Endothelial cell of umbilical vein (primary cell): ENCODE results near the gene KCNJ6. TPM values are rescaled to one million over a fixed set of nuclear protein-coding genes. Genes with fewer than 3 reads are reported as not detected.

Source experiments
- BruUV-seq: library from RNA; stranded (reverse); fragments of 400-500 nt; replicated peaks from 2 replicates; lab custom pipeline; 2021; lab: Mats Ljungman, UMichigan
- CTCF ChIA-PET: fragments of 300-600, 350-600 bp; sonication (Branson Sonifier 250); formaldehyde crosslinking; loops from one replicate; lab custom pipeline; 2021; ENCODE audit warnings: antibody characterized with exemption, inconsistent platforms; lab: Charles Lee
- POLR2A ChIA-PET: fragments of 300-600, 350-600 bp; sonication (Branson Sonifier 250); formaldehyde crosslinking; loops from one replicate; lab custom pipeline; 2021; ENCODE audit warnings: antibody characterized with exemption, inconsistent platforms; lab: Charles Lee
- DNase-seq: peaks from one replicate; pipeline ENCODE4 v3.0.0-alpha.2; 2011; ENCODE audit warnings: low read depth, low spot score
- FAIRE-seq: peaks from 2 replicates; lab custom pipeline; 2011; peaks lifted over from hg19 to GRCh38; lab: Jason Lieb, UNC
- H2AFZ ChIP-seq: 2 replicates; pipeline ENCODE4 v1.6.0; 2012; ENCODE audit warnings: low read depth, low read length, control low read depth, inconsistent platforms
- H3K27ac ChIP-seq: 2 replicates; pipeline ENCODE4 v1.5.1; 2011; ENCODE audit warnings: low read depth, mild to moderate bottlenecking, control low read depth, low read length, moderate library complexity; ENCODE audit not compliant: insufficient read depth
- H3K27me3 ChIP-seq, 2 experiments: 2 replicates each; pipeline versions ENCODE4 v1.6.0 to v1.6.1; 2011; ENCODE audit warnings: low read length in 2 of 2, mixed read lengths in 1 of 2; ENCODE audit not compliant: control insufficient read depth in 2 of 2, insufficient read depth in 2 of 2
- H3K36me3 ChIP-seq, 2 experiments: 2 replicates in 1 of 2; 3 replicates in 1 of 2; pipeline ENCODE4 v1.5.1; 2011; ENCODE audit warnings: low read length in 2 of 2, mild to moderate bottlenecking in 1 of 2, moderate library complexity in 1 of 2; ENCODE audit not compliant: control insufficient read depth in 2 of 2, insufficient read depth in 2 of 2; ENCODE audit errors: extremely low read depth in 1 of 2
- H3K4me1 ChIP-seq: 3 replicates; pipeline ENCODE4 v1.5.1; 2011; ENCODE audit warnings: mild to moderate bottlenecking, low read length; ENCODE audit not compliant: control insufficient read depth, insufficient read depth; ENCODE audit errors: extremely low read depth
- H3K4me2 ChIP-seq: 2 replicates; pipeline ENCODE4 v1.6.1; 2011; ENCODE audit warnings: low read length, control low read depth, mixed read lengths; ENCODE audit not compliant: insufficient read depth
- H3K4me3 ChIP-seq, 3 experiments: fragments of 200-600 bp in 1 of 3; sonication (generic), shearing (Covaris generic) in 1 of 3; replicated peaks in 1 of 3; 2 replicates each; pipeline ENCODE4 v1.5.1; 2011 to 2016; ENCODE audit warnings: control low read depth in 3 of 3, low read length in 3 of 3, mild to moderate bottlenecking in 2 of 3, inconsistent platforms in 1 of 3, low read depth in 1 of 3, moderate library complexity in 1 of 3; ENCODE audit not compliant: insufficient read depth in 1 of 3
- H3K79me2 ChIP-seq: 2 replicates; pipeline ENCODE4 v1.6.0; 2012; ENCODE audit warnings: low read length, inconsistent platforms; ENCODE audit not compliant: control insufficient read depth, insufficient read depth
- H3K9ac ChIP-seq: replicated peaks from 2 replicates; pipeline ENCODE3; 2011; ENCODE audit warnings: low read length, control low read depth; ENCODE audit not compliant: insufficient read depth; ENCODE audit errors: extremely low read depth
- H3K9me1 ChIP-seq: replicated peaks from 3 replicates; pipeline ENCODE4 v1.6.0; 2011; ENCODE audit warnings: mild to moderate bottlenecking, low read length; ENCODE audit not compliant: control insufficient read depth, insufficient read depth; ENCODE audit errors: extremely low read depth
- H3K9me3 ChIP-seq: replicated peaks from 2 replicates; pipeline ENCODE4 v1.5.1; 2012; ENCODE audit warnings: low read length, inconsistent platforms; ENCODE audit not compliant: control insufficient read depth, insufficient read depth
- H4K20me1 ChIP-seq: replicated peaks from 2 replicates; pipeline ENCODE3; 2011; ENCODE audit warnings: mild to moderate bottlenecking, low read length; ENCODE audit not compliant: control insufficient read depth, insufficient read depth; ENCODE audit errors: extremely low read depth
- EZH2 ChIP-seq: IDR thresholded peaks from 2 replicates; pipeline ENCODE4 v1.6.1; 2012; ENCODE audit warnings: borderline replicate concordance, low read depth, mild to moderate bottlenecking, moderate library complexity, low read length, inconsistent platforms; ENCODE audit not compliant: severe bottlenecking
- JUN ChIP-seq: IDR thresholded peaks from 2 replicates; pipeline ENCODE4 v1.6.1; 2011; ENCODE audit warnings: borderline replicate concordance, low read depth; ENCODE audit not compliant: insufficient read length, insufficient read depth
- MAX ChIP-seq: IDR thresholded peaks from 2 replicates; pipeline ENCODE4 v1.6.1; 2011; ENCODE audit not compliant: insufficient read depth, insufficient read length
- MYC ChIP-seq: IDR thresholded peaks from one replicate; pipeline ENCODE4 v1.6.1; 2011; ENCODE audit warnings: mild to moderate bottlenecking, low read depth, low read length
- POLR2A ChIP-seq: IDR thresholded peaks from 2 replicates; pipeline ENCODE4 v1.6.1; 2012; ENCODE audit warnings: low read depth, mild to moderate bottlenecking, control low read depth, low read length
- dilution Hi-C: fragments of 300-500 bp; cut with MboI; formaldehyde crosslinking; loops from one replicate; pipeline ENCODE4 v1.15.0; 2019; ENCODE audit warnings: low sequenced_read_pairs; ENCODE audit not compliant: extremely low pct_ligation_motif_present
- intact Hi-C: fragments of 100-400 bp; cut with micrococcal nuclease; formaldehyde crosslinking; loops from one replicate; pipeline ENCODE4 v1.10.0; 2022
- polyA plus RNA-seq, 4 experiments: library from polyadenylated mRNA; depleted of rRNA in 3 of 4; stranded (reverse) in 3 of 4; unstranded in 1 of 4; fragments of >200 nt; gene quantifications; 2 replicates each; pipeline versions ENCODE4 v1.2.1 to v1.2.3, GENCODE V29; 2011 to 2012; ENCODE audit warnings: missing spikeins in 1 of 4
- total RNA-seq: library from RNA; stranded (reverse); gene quantifications from 2 replicates; pipeline ENCODE4 v1.2.3, GENCODE V29; 2021

The KCNJ6 gene
- total and polyA plus RNA-seq, 2 donors (not counting 3 experiments of a cell fraction or from before 2014, with no cell fraction given), result not detected

GRCh38 chr21:37827913-37828312, 88.3 kb downstream of the KCNJ6 start:
- Histone ChIP-seq H3K9ac (no peak overlapping the region), H3K27ac (no peak overlapping the region), H4K20me1 (no peaks in the 10 kb centered on the region), H2AFZ (no peak overlapping the region), H3K4me1 (no peaks in the 10 kb centered on the region), H3K79me2 (no peaks in the 10 kb centered on the region), H3K9me3 (no peaks in the 10 kb centered on the region), H3K4me2 (no peak overlapping the region), H3K4me3 (no peak overlapping the region), H3K9me1 (no peaks in the 10 kb centered on the region), H3K36me3 (no peaks in the 10 kb centered on the region), H3K27me3 (peaks cover 2% of the 10 kb centered on the region in 2 experiments)
- dilution Hi-C loops, result no loop called here
- FAIRE-seq (no peak), DNase-seq (no peak)
- intact Hi-C loops, result no loop called here
- CTCF ChIA-PET, result no interaction called here
- TF ChIP-seq EZH2 (no peak), JUN (no peak)
- no TSS peak for BruUV-seq
- POLR2A ChIA-PET, result no interaction called here

- DNase-seq (no peak), FAIRE-seq (no peak)
- Histone ChIP-seq H3K79me2 (no peaks in the 10 kb centered on the region), H4K20me1 (no peaks in the 10 kb centered on the region), H3K9me1 (no peaks in the 10 kb centered on the region), H3K36me3 (no peaks in the 10 kb centered on the region), H3K4me1 (no peaks in the 10 kb centered on the region), H3K4me3 (no peak overlapping the region), H3K27me3 (peaks cover 9 to 12% of the 10 kb centered on the region in 2 experiments), H3K4me2 (no peak overlapping the region), H2AFZ (no peak overlapping the region), H3K27ac (no peak overlapping the region), H3K9me3 (no peaks in the 10 kb centered on the region), H3K9ac (no peak overlapping the region)
- TF ChIP-seq MYC (no peak), POLR2A (no peak), EZH2 (no peak), MAX (no peak)
- ChIA-PET CTCF (no interaction called here), POLR2A (no interaction called here)
- intact Hi-C loops (no loop called here), dilution Hi-C loops (no loop called here)
- BruUV-seq, result no TSS peak
Observed at GRCh38 chr21:37821786-37822450, 94.3 kb downstream of the KCNJ6 start.
